CD4-positive, alpha-beta T cell (primary cell): ENCODE results near the gene ZNF576. TPM values are rescaled to one million over a fixed set of nuclear protein-coding genes. Genes with fewer than 3 reads are reported as not detected.

Experiments used
- ATAC-seq: fragments of 200-7000 bp; cut with Tn5 transposase; one replicate; pipeline ENCODE4 v1.10.0; 2022; ENCODE audit warnings: mild to moderate bottlenecking; ENCODE audit not compliant: poor library complexity
- CTCF ChIA-PET: fragments of 350-600 bp; sonication (Branson Sonifier 250); formaldehyde crosslinking; loops from one replicate; lab custom pipeline; 2021; ENCODE audit warnings: antibody characterized with exemption, inconsistent platforms; lab: Charles Lee
- POLR2A ChIA-PET: fragments of 350-600 bp; sonication (Branson Sonifier 250); formaldehyde crosslinking; loops from one replicate; lab custom pipeline; 2021; ENCODE audit warnings: antibody characterized with exemption, inconsistent platforms; lab: Charles Lee
- DNase-seq, 14 experiments: peaks; one replicate each; pipeline ENCODE4 v3.0.0-alpha.2; 2013 to 2020; ENCODE audit warnings: mixed read lengths in 2 of 14
- H3K27ac ChIP-seq, 2 donors: one replicate each; pipeline versions ENCODE4 v1.5.1 to v1.7.0; 2013; ENCODE audit warnings: low read length in 2 of 2, low read depth in 1 of 2, mild to moderate bottlenecking in 1 of 2
- H3K27me3 ChIP-seq, 2 experiments: 1 replicate in 1 of 2; 2 replicates in 1 of 2; pipeline versions ENCODE4 v1.6.1 to v1.7.0; 2013; ENCODE audit warnings: low read length in 2 of 2, control low read depth in 1 of 2, mild to moderate bottlenecking in 1 of 2, moderate library complexity in 1 of 2; ENCODE audit not compliant: insufficient read depth in 2 of 2, control insufficient read depth in 1 of 2
- H3K36me3 ChIP-seq: one replicate; pipeline ENCODE4 v1.6.1; 2013; ENCODE audit warnings: low read length, control low read depth; ENCODE audit not compliant: insufficient read depth
- H3K4me1 ChIP-seq: one replicate; pipeline ENCODE4 v1.6.1; 2013; ENCODE audit warnings: low read length, control low read depth; ENCODE audit not compliant: insufficient read depth
- H3K4me3 ChIP-seq: one replicate; pipeline ENCODE4 v1.5.1; 2013; ENCODE audit warnings: mild to moderate bottlenecking, low read length, moderate library complexity
- H3K9me3 ChIP-seq, 2 experiments: 1 replicate in 1 of 2; 2 replicates in 1 of 2; pipeline versions ENCODE4 v1.6.1 to v1.7.0; 2013; ENCODE audit warnings: low read length in 2 of 2, mild to moderate bottlenecking in 2 of 2, control low read depth in 1 of 2, moderate library complexity in 1 of 2; ENCODE audit not compliant: control insufficient read depth in 1 of 2, insufficient read depth in 1 of 2
- H3K27ac Mint-ChIP-seq: one replicate; pipeline ENCODE4 v1.8.0; 2020; ENCODE audit warnings: mixed read lengths
- H3K27me3 Mint-ChIP-seq: one replicate; pipeline ENCODE4 v1.8.0; 2021; ENCODE audit warnings: mixed read lengths
- H3K36me3 Mint-ChIP-seq: one replicate; pipeline ENCODE4 v1.8.0; 2021; ENCODE audit warnings: low read depth, mixed read lengths
- H3K4me1 Mint-ChIP-seq: one replicate; pipeline ENCODE4 v1.8.0; 2021; ENCODE audit warnings: low read depth, mixed read lengths
- H3K4me3 Mint-ChIP-seq: one replicate; pipeline ENCODE4 v1.8.0; 2020; ENCODE audit warnings: mild to moderate bottlenecking, mixed read lengths
- H3K9me3 Mint-ChIP-seq: one replicate; pipeline ENCODE4 v1.8.0; 2020; ENCODE audit warnings: mixed read lengths
- CTCF ChIP-seq: fragments of 200-600 bp; IDR thresholded peaks from one replicate; pipeline ENCODE4 v1.8.0; 2022; ENCODE audit warnings: antibody characterized with exemption, mild to moderate bottlenecking
- intact Hi-C, 2 experiments: fragments of 100-400 bp; cut with DNase I in 1 of 2; cut with micrococcal nuclease in 1 of 2; formaldehyde crosslinking; loops; one replicate each; pipeline versions ENCODE4 v1.15.1 to v1.9.0; 2023 to 2025; cut with DNase I, micrococcal nuclease
- total RNA-seq, 174 experiments: library from RNA in 2 of 174; stranded (reverse) in 2 of 174; gene quantifications; one replicate each; pipeline ENCODE4 v1.2.3 and lab custom pipeline; 2021 to 2026

Gene ZNF576
- total RNA-seq, 2 experiments from 2014 or later: 4.1 to 4.8 TPM

- H3K4me3 ChIP-seq: peak overlapping the region; percentile 73
- H3K4me1 ChIP-seq: peaks cover 44% of the 10 kb centered on the region
- Mint-ChIP-seq H3K27me3 (no peaks in the 10 kb centered on the region), H3K9me3 (no peaks in the 10 kb centered on the region), H3K36me3 (peaks cover 61% of the 10 kb centered on the region), H3K4me3 (peak overlapping the region; percentile 96), H3K4me1 (peaks cover 47% of the 10 kb centered on the region), H3K27ac (peak overlapping the region; percentile 100)
- intact Hi-C loops: loop anchor here in 1 of 2 experiments (1.0 to 5.0 kb wide), 4 partner anchors 17 to 148 kb away; no protein-coding TSS in a partner anchor
- TF ChIP-seq CTCF: no peak
- DNase-seq: peak in 2 of 14 experiments; percentile 9 to 17
- H3K27me3 ChIP-seq: no peaks in the 10 kb centered on the region
- POLR2A ChIA-PET: interaction anchor here (0.9 to 3.3 kb wide), 19 partner anchors 9 to 204 kb away, joined by 3 to 52 read pairs (median 5); partner anchors contain the start of genes PHLDB3, PINLYP, SMG9 and XRCC1
- no peaks in the 10 kb centered on the region for H3K9me3 ChIP-seq
- H3K27ac ChIP-seq: peak overlapping the region; percentile 97
- peaks cover 35% of the 10 kb centered on the region for H3K36me3 ChIP-seq
- CTCF ChIA-PET: interaction anchor here (0.8 to 5.8 kb wide), 11 partner anchors 11 to 214 kb away, joined by 3 to 122 read pairs (median 7); partner anchors contain the start of gene XRCC1
- peak; percentile 8 for ATAC-seq
Observed at GRCh38 chr19:43595605-43595998, 793 bp upstream of the ZNF576 start.

DNA sequence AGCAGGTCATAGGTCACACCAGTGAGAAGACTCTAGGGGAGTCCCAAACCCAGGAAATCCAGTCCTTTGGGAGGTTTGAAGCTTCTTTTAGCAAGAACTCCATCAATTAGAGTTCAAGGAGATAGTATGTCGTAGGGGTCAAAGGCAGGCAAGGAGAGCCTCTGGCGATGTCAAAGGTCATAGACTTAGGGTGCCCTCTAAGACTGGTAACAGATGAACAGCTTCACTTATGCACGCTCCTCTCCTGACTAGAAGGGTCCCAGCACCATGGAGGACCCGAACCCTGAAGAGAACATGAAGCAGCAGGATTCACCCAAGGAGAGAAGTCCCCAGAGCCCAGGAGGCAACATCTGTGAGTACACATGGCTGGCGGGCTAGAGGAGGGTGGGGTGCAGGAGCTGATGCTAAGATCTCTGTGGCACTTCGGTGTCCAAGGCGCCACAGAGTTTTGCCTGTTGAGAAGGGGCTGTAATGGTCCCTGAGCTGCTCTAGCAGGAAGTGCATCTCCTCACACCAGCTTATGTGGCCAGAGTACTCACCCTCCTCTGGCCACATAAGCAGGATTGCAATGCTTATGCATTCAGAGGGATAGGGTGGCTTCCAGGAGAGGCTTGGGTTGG is 557 bp downstream of the ZNF576 start:
- no peaks in the 10 kb centered on the region for H3K9me3 Mint-ChIP-seq
- ChIA-PET CTCF (interaction anchor here (0.9 to 5.8 kb wide), 4 partner anchors 20 to 164 kb away, joined by 3 to 122 read pairs (median 8); partner anchors contain the start of gene XRCC1), POLR2A (interaction anchor here (1.3 to 3.3 kb wide), 8 partner anchors 10 to 158 kb away, joined by 3 to 40 read pairs (median 12); partner anchors contain the start of genes PINLYP and XRCC1)
- Histone ChIP-seq H3K9me3 (no peaks in the 10 kb centered on the region), H3K27ac (peak overlapping the region; percentile 97), H3K27me3 (no peaks in the 10 kb centered on the region), H3K36me3 (peaks cover 35% of the 10 kb centered on the region), H3K4me1 (peaks cover 44% of the 10 kb centered on the region), H3K4me3 (peak overlapping the region; percentile 73)
- peak overlapping the region; percentile 96 for H3K4me3 Mint-ChIP-seq
- intact Hi-C loops: loop anchor here (1.0 to 5.0 kb wide), 7 partner anchors 22 to 135 kb away; partner anchors contain the start of genes PINLYP (in 2 of the 2), XRCC1 (in 2 of the 2), ZNF428 (in 2 of the 2) and ETHE1 (in 1 of the 2)
- H3K27ac Mint-ChIP-seq: peak overlapping the region; percentile 100
- H3K4me1 Mint-ChIP-seq: peaks cover 44% of the 10 kb centered on the region
- no peak for ATAC-seq
- no peaks in the 10 kb centered on the region for H3K27me3 Mint-ChIP-seq
- DNase-seq: peak in 1 of 14 experiments; percentile 22
- TF ChIP-seq CTCF: no peak
- H3K36me3 Mint-ChIP-seq: peaks cover 66% of the 10 kb centered on the region

DNA sequence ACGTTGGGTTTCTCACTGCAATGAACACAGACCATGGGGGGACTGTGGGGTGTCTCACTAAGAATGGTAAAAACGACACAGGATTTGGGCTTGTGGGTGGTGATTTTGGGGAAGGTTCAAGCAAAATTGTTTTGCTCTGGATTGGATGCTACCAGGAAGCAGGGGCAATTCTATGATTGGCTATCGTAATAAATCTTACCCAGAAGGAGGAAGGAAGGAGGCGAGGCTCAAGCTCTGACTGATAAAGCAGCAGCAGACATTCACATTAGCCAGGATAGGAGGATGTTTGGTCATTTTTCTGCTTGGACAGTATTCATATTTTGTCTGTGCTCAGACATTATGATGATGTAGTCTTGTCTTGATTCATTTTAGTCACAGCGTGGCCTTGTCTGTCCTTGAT is 1.5 kb downstream of the ZNF576 start:
- Histone ChIP-seq H3K27me3 (no peaks in the 10 kb centered on the region), H3K4me1 (peaks cover 44% of the 10 kb centered on the region), H3K4me3 (no peak overlapping the region), H3K27ac (peak overlapping the region in 1 of 2 donors; percentile 97), H3K36me3 (peaks cover 37% of the 10 kb centered on the region), H3K9me3 (no peaks in the 10 kb centered on the region)
- no peak for TF ChIP-seq CTCF
- POLR2A ChIA-PET: interaction anchor here (1.3 kb wide), 1 partner anchor 23 kb away, joined by 3 read pairs; no protein-coding TSS in a partner anchor
- ATAC-seq: no peak
- Mint-ChIP-seq H3K9me3 (no peaks in the 10 kb centered on the region), H3K36me3 (peaks cover 69% of the 10 kb centered on the region), H3K27ac (peak overlapping the region; percentile 100), H3K27me3 (no peaks in the 10 kb centered on the region), H3K4me1 (peaks cover 44% of the 10 kb centered on the region), H3K4me3 (peak overlapping the region; percentile 96)
- CTCF ChIA-PET: interaction anchor here (5.8 kb wide), 1 partner anchor 43 kb away, joined by 122 read pairs; no protein-coding TSS in a partner anchor
- intact Hi-C loops: loop anchor here (2.0 to 5.0 kb wide), 4 partner anchors 21 to 136 kb away; partner anchors contain the start of genes ETHE1 (in 1 of the 2) and ZNF428 (in 1 of the 2)
- DNase-seq: no peak
